Measurements from ENCODE around the gene DMD.

DMD gene

GRCh38 chrX:31606771-31607170 is 1604.6 kb downstream of the DMD start:
- no peak overlapping the region for H3K4me3 ChIP-seq (ENCODE audit: low read depth, low read length)
- DNase-seq (ENCODE audit: low read depth): no peak
- TF ChIP-seq, protein P1, sequence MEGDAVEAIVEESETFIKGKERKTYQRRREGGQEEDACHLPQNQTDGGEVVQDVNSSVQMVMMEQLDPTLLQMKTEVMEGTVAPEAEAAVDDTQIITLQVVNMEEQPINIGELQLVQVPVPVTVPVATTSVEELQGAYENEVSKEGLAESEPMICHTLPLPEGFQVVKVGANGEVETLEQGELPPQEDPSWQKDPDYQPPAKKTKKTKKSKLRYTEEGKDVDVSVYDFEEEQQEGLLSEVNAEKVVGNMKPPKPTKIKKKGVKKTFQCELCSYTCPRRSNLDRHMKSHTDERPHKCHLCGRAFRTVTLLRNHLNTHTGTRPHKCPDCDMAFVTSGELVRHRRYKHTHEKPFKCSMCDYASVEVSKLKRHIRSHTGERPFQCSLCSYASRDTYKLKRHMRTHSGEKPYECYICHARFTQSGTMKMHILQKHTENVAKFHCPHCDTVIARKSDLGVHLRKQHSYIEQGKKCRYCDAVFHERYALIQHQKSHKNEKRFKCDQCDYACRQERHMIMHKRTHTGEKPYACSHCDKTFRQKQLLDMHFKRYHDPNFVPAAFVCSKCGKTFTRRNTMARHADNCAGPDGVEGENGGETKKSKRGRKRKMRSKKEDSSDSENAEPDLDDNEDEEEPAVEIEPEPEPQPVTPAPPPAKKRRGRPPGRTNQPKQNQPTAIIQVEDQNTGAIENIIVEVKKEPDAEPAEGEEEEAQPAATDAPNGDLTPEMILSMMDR (IDR thresholded peaks at IDR 0.05; ENCODE audit: insufficient read depth, low read depth, low read length, missing control alignments): no peak

DNA sequence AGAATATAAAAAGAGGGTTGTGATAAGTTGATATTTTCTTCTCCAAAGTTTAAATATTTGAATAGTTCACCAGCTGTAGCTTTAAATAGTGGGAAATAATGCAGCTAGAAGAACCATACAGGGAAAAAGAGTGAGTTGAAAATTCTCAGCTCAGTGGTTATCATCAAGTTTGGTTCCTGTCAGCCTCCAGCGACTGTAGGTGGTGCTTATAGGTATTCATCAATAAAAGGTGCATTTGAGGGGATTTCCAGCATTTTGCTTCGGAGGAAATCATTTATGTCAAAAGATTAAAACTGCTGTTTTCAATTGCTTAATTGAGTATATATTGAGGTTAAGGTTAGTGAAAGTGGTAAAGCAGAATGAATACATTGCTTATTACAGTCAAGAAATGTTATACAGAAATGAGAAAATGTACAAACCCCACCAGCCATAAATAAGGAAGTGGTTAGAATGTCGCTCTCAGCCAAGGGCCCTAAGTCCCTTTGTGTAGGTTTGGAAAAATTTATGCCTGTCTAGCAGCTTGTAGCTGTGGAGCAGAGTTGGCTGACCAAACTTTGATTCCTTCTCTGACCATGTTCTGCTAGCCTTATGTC is 1606.6 kb downstream of the DMD start:
- no peak overlapping the region for H3K4me3 ChIP-seq (ENCODE audit: low read depth, low read length)
- TF ChIP-seq, protein P1 (IDR thresholded peaks at IDR 0.05; ENCODE audit: insufficient read depth, low read depth, low read length, missing control alignments): no peak
- peak; percentile 16 for DNase-seq (ENCODE audit: low read depth)

DNA sequence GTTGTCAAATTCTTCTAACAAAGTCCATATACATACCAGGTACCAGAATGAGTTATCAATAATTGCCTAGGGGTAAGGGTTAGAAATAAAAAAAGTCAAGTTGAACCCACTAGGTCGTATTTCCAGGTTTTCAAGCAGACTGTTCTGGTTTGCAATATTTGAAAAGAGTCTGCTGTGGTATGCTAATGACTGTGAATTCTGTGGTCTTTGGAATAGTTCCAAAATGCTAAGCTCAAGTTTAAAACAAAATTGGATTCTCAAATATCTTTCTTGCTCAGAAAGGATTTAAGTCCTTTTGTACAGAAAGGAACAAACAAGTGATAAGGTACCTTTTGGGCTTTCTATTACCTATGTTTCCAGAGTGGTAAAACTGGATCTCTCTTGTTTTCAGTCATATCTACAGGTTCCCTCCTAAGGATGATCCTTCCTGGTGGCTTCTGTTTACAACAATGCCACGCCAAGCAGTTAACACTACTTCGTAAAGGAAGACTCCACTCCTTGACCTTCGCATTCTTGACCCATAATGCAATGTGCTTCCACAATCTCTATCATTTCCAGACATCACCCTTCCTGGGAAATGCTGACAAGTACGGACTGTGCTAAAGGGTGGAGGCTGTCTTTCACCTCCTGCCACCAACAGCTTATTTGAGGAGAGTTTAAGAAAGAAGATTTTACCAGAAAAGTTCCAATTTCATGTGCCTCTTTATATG is 1607.8 kb downstream of the DMD start:
- H3K4me3 ChIP-seq (ENCODE audit: low read depth, low read length): no peak overlapping the region
- TF ChIP-seq, protein P1 (IDR thresholded peaks at IDR 0.05; ENCODE audit: insufficient read depth, low read depth, low read length, missing control alignments): no peak
- no peak for DNase-seq (ENCODE audit: low read depth)

GRCh38 chrX:31600823-31601222 is 1610.5 kb downstream of the DMD start:
- DNase-seq (ENCODE audit: low read depth): no peak
- TF ChIP-seq, protein P1 (IDR thresholded peaks at IDR 0.05; ENCODE audit: insufficient read depth, low read depth, low read length, missing control alignments): no peak

DNA sequence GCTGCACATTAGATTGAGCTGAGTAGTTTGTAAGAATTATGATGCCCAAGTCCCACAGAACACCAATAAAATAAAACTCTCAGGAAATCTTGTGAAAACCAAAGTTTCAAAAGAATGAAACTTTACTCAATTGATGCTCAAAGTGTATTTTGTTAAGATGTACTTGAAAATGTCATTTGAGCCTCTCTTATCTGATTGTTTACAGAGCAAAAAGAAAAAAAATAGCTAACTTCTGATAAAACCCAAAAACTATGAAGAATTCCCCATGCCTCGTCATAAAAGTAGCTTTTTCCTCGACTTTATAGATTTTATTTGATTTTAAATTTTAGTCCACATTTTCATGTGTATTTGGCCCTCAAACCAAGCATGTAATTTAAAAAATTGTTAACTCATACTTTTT is 1618.0 kb downstream of the DMD start:
- DNase-seq (ENCODE audit: low read depth): no peak
- no peak overlapping the region for H3K4me3 ChIP-seq (ENCODE audit: low read depth, low read length)
- TF ChIP-seq, protein P1 (IDR thresholded peaks at IDR 0.05; ENCODE audit: insufficient read depth, low read depth, low read length, missing control alignments): no peak

More at GRCh38 chrX:31600823-31601222, 1610.5 kb downstream of the DMD start:
- no peak overlapping the region for H3K4me3 ChIP-seq (ENCODE audit: low read depth, low read length)

DNA sequence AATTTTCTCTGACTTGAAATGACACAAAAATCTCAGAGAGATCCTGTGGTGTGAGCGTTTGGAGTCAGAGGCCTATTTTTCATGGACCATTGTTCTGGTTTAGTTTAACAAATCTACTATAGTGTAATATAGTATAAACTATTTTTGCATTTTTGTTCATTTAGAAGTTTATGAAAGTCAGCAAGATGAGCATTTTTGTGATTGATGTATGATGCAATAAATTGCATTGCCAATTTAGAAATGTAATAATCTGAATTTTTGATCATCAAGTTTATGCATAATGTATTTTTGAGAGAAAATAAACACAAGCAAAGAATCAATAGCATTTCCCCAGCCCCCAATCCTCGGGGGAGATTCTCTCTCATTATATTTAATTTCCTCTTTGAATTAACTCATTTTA is 1620.0 kb downstream of the DMD start:
- DNase-seq (ENCODE audit: low read depth): no peak
- H3K4me3 ChIP-seq (ENCODE audit: low read depth, low read length): no peak overlapping the region
- TF ChIP-seq, protein P1 (IDR thresholded peaks at IDR 0.05; ENCODE audit: insufficient read depth, low read depth, low read length, missing control alignments): no peak
